ENCODE results near the gene TANC1. TPM values are rescaled to one million over a fixed set of nuclear protein-coding genes. Genes with fewer than 3 reads are reported as not detected.

Gene TANC1
- total and polyA plus RNA-seq, 2 experiments from 2014 or later: 2.8 to 9.5 TPM

DNA sequence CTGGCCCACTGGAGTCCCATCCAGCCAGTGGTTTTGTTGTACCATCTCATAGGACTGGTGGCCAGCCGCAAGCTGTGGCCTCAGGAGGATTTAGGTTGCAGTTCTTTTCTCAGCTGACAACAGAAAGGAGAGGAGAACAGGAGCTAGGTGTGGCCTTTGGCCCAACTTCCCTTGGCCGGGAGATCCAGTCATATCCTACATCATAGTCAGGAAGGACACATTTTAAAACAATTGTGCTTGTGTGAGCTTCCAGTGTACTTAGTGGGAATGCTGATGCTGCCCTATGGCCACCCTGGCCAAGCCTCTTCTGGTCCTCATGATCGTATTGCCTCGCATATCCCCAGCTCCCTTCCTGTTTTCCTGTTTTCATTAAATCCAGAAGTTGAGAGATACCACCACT lies 220.0 kb downstream of the TANC1 start (continued):
- TF ChIP-seq, protein P1, sequence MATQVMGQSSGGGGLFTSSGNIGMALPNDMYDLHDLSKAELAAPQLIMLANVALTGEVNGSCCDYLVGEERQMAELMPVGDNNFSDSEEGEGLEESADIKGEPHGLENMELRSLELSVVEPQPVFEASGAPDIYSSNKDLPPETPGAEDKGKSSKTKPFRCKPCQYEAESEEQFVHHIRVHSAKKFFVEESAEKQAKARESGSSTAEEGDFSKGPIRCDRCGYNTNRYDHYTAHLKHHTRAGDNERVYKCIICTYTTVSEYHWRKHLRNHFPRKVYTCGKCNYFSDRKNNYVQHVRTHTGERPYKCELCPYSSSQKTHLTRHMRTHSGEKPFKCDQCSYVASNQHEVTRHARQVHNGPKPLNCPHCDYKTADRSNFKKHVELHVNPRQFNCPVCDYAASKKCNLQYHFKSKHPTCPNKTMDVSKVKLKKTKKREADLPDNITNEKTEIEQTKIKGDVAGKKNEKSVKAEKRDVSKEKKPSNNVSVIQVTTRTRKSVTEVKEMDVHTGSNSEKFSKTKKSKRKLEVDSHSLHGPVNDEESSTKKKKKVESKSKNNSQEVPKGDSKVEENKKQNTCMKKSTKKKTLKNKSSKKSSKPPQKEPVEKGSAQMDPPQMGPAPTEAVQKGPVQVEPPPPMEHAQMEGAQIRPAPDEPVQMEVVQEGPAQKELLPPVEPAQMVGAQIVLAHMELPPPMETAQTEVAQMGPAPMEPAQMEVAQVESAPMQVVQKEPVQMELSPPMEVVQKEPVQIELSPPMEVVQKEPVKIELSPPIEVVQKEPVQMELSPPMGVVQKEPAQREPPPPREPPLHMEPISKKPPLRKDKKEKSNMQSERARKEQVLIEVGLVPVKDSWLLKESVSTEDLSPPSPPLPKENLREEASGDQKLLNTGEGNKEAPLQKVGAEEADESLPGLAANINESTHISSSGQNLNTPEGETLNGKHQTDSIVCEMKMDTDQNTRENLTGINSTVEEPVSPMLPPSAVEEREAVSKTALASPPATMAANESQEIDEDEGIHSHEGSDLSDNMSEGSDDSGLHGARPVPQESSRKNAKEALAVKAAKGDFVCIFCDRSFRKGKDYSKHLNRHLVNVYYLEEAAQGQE (IDR thresholded peaks at IDR 0.05; ENCODE audit: unreplicated experiment): no peak
- TF ChIP-seq CREB1 (CRISPR knock-in tag; IDR thresholded peaks at IDR 0.05; ENCODE audit: low read depth): no peak
- TF ChIP-seq, protein P2, sequence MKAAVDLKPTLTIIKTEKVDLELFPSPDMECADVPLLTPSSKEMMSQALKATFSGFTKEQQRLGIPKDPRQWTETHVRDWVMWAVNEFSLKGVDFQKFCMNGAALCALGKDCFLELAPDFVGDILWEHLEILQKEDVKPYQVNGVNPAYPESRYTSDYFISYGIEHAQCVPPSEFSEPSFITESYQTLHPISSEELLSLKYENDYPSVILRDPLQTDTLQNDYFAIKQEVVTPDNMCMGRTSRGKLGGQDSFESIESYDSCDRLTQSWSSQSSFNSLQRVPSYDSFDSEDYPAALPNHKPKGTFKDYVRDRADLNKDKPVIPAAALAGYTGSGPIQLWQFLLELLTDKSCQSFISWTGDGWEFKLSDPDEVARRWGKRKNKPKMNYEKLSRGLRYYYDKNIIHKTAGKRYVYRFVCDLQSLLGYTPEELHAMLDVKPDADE (IDR thresholded peaks at IDR 0.05): no peak
- no peak for TF ChIP-seq STAT1 (IDR thresholded peaks at IDR 0.05; ENCODE audit: unreplicated experiment)

- DNase-seq (ENCODE audit: low spot score) (no peak), ATAC-seq (no peak)
- no peak overlapping the region for H2AFZ ChIP-seq
- H3K27ac Mint-ChIP-seq: no peak overlapping the region
- no peaks in the 10 kb centered on the region for H3K27me3 Mint-ChIP-seq (ENCODE audit: insufficient read depth, low read depth, poor library complexity)
- TF ChIP-seq CREB1 (CRISPR knock-in tag; IDR thresholded peaks at IDR 0.05; ENCODE audit: low read depth) (no peak), JUNB (IDR thresholded peaks at IDR 0.05; ENCODE audit: unreplicated experiment) (no peak), EZH2 (IDR thresholded peaks at IDR 0.05; ENCODE audit: low read depth, unreplicated experiment) (no peak), STAT1 (IDR thresholded peaks at IDR 0.05; ENCODE audit: unreplicated experiment) (no peak), ZNF331 (CRISPR knock-in tag; IDR thresholded peaks at IDR 0.05; ENCODE audit: low read depth) (no peak), POLR2AphosphoS5 (IDR thresholded peaks at IDR 0.05; ENCODE audit: low read depth) (no peak), NANOG (IDR thresholded peaks at IDR 0.05; ENCODE audit: borderline replicate concordance) (no peak)
- TF ChIP-seq, protein P2 (IDR thresholded peaks at IDR 0.05): no peak
- TF ChIP-seq, protein P3, sequence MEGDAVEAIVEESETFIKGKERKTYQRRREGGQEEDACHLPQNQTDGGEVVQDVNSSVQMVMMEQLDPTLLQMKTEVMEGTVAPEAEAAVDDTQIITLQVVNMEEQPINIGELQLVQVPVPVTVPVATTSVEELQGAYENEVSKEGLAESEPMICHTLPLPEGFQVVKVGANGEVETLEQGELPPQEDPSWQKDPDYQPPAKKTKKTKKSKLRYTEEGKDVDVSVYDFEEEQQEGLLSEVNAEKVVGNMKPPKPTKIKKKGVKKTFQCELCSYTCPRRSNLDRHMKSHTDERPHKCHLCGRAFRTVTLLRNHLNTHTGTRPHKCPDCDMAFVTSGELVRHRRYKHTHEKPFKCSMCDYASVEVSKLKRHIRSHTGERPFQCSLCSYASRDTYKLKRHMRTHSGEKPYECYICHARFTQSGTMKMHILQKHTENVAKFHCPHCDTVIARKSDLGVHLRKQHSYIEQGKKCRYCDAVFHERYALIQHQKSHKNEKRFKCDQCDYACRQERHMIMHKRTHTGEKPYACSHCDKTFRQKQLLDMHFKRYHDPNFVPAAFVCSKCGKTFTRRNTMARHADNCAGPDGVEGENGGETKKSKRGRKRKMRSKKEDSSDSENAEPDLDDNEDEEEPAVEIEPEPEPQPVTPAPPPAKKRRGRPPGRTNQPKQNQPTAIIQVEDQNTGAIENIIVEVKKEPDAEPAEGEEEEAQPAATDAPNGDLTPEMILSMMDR (conservative IDR thresholded peaks at IDR 0.05; ENCODE audit: low read depth in 2 of 2): no peak
- H3K36me3 Mint-ChIP-seq (ENCODE audit: low read depth): no peaks in the 10 kb centered on the region
- H3F3A ChIP-seq (replicated peaks; ENCODE audit: low read depth): no peaks in the 10 kb centered on the region
- no peaks in the 10 kb centered on the region for H3K4me1 ChIP-seq (ENCODE audit: insufficient read depth)
- H3K4me3 ChIP-seq: no peak overlapping the region
- H3K27me3 ChIP-seq (ENCODE audit: insufficient read depth): no peaks in the 10 kb centered on the region
- H3K9me2 ChIP-seq (ENCODE audit: insufficient read depth): no peaks in the 10 kb centered on the region
- H3K4me3 Mint-ChIP-seq: no peak overlapping the region
- no peaks in the 10 kb centered on the region for H4K20me1 ChIP-seq (replicated peaks; ENCODE audit: insufficient read depth)
- H3K4me1 Mint-ChIP-seq: no peaks in the 10 kb centered on the region
- no peaks in the 10 kb centered on the region for H3K9me3 Mint-ChIP-seq
- no peaks in the 10 kb centered on the region for H3K36me3 ChIP-seq (ENCODE audit: insufficient read depth)
- no peaks in the 10 kb centered on the region for H3K79me2 ChIP-seq (replicated peaks; ENCODE audit: insufficient read depth)
- no peak overlapping the region for H3K4me2 ChIP-seq
- H3K27ac ChIP-seq (ENCODE audit: low read depth): no peak overlapping the region
These were observed 224.0 kb downstream of the TANC1 start for GRCh38 chr2:159192371-159192918.
